Peyer's patch (tissue), 4 donors: ENCODE results near the gene TRIM15.
"Not testable (repeated sequence)": the region's sequence is repeated elsewhere in the genome, so short reads cannot be mapped to it uniquely, and the experiment has no call there.

ENCODE experiments used
- POLR2A ChIP-seq, 2 donors: fragments of 450-650 bp; IDR thresholded peaks; one replicate each; pipeline ENCODE4 v1.5.1; 2017; ENCODE audit warnings: antibody characterized with exemption in 2 of 2, mild to moderate bottlenecking in 2 of 2, moderate library complexity in 2 of 2
- TF ChIP-seq, protein P1 (sequence below), 6 experiments: fragments of 450-650 bp in 4 of 6; fragments of 200-600 bp in 2 of 6; sonication (generic) in 1 of 6; IDR thresholded peaks; one replicate each; pipeline ENCODE4 v1.5.1; 2017 to 2019; ENCODE audit warnings: antibody characterized with exemption in 6 of 6, mild to moderate bottlenecking in 3 of 6, moderate library complexity in 1 of 6

GRCh38 chr6:30221395-30221794 lies 58.0 kb downstream of the TRIM15 start:
- TF ChIP-seq POLR2A (IDR thresholded peaks at IDR 0.05): not testable (repeated sequence)
- TF ChIP-seq, protein P1, sequence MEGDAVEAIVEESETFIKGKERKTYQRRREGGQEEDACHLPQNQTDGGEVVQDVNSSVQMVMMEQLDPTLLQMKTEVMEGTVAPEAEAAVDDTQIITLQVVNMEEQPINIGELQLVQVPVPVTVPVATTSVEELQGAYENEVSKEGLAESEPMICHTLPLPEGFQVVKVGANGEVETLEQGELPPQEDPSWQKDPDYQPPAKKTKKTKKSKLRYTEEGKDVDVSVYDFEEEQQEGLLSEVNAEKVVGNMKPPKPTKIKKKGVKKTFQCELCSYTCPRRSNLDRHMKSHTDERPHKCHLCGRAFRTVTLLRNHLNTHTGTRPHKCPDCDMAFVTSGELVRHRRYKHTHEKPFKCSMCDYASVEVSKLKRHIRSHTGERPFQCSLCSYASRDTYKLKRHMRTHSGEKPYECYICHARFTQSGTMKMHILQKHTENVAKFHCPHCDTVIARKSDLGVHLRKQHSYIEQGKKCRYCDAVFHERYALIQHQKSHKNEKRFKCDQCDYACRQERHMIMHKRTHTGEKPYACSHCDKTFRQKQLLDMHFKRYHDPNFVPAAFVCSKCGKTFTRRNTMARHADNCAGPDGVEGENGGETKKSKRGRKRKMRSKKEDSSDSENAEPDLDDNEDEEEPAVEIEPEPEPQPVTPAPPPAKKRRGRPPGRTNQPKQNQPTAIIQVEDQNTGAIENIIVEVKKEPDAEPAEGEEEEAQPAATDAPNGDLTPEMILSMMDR (IDR thresholded peaks at IDR 0.05): not testable (repeated sequence)
